Fibroblast of villous mesenchyme (primary cell): ENCODE data around the gene ST6GALNAC5. TPM values are rescaled to one million over a fixed set of nuclear protein-coding genes. Genes with fewer than 3 reads are reported as not detected.

Experiments used
- DNase-seq: peaks from one replicate; pipeline ENCODE4 v3.0.0-alpha.2; 2010; ENCODE audit warnings: low read depth
- H3K4me3 ChIP-seq: 2 replicates; pipeline ENCODE4 v1.5.1; 2011; ENCODE audit warnings: low read depth, mild to moderate bottlenecking, low read length
- total RNA-seq: library from RNA; depleted of rRNA; stranded (reverse); fragments of >200 nt; gene quantifications from 2 replicates; pipeline ENCODE4 v1.2.3, GENCODE V29; 2012
- TF ChIP-seq, protein P1 (sequence below): IDR thresholded peaks from 2 replicates; pipeline ENCODE4 v1.5.1; 2012; ENCODE audit warnings: low read depth, mild to moderate bottlenecking, low read length; ENCODE audit not compliant: insufficient read depth

The ST6GALNAC5 gene
- total RNA-seq, 1 donor = 155 TPM

DNA sequence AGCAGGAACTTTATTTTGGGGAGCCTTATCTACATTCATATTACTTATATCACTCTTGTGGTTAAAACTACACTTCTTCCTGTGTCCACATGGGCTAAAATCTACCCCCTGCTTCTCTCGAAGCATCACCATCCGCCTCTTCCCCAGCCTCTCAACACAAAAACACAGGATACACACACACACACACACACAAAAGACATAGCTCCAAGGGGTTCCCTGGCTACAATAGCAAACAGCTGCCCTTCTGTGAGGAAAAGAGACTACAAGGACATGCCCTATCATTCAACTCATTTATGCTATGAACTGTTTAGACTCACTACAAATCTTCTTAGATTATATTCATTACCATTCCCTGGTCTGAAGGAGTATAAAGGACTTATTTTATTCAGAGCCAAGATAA is 197.0 kb downstream of the ST6GALNAC5 start:
- no peak for DNase-seq

DNA sequence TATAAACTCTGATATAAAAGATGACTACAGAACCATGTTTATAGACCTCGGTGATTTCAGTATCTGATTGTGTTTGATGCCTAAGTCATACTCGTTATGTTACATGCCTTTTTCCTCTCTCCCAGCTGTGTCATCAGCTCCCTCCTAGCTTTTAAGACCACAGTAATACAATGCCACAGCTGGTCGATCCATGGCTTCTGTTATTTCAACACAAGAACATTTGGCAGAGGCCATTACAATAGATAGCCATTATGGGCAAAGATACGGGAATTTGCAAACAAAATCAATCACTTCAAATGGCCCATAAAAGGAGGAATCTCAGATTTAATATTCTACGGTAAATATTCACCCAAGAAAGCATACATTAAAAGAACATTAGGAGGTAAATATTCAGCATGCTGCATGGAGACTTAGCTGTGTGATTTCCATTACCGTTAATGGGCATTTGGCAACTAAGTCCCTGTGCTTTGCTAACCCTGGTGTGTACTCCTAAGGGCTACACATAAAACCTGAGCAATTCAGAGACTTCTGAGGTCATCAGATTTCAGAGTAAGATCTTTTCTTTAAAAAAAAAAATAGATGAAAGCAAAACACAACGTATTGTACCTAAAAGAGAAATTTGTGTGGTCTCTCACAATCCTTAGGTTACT is 198.5 kb downstream of the ST6GALNAC5 start:
- TF ChIP-seq, protein P1, sequence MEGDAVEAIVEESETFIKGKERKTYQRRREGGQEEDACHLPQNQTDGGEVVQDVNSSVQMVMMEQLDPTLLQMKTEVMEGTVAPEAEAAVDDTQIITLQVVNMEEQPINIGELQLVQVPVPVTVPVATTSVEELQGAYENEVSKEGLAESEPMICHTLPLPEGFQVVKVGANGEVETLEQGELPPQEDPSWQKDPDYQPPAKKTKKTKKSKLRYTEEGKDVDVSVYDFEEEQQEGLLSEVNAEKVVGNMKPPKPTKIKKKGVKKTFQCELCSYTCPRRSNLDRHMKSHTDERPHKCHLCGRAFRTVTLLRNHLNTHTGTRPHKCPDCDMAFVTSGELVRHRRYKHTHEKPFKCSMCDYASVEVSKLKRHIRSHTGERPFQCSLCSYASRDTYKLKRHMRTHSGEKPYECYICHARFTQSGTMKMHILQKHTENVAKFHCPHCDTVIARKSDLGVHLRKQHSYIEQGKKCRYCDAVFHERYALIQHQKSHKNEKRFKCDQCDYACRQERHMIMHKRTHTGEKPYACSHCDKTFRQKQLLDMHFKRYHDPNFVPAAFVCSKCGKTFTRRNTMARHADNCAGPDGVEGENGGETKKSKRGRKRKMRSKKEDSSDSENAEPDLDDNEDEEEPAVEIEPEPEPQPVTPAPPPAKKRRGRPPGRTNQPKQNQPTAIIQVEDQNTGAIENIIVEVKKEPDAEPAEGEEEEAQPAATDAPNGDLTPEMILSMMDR = no peak
- no peak overlapping the region for H3K4me3 ChIP-seq
- DNase-seq = no peak

More for the DNA sequence above, 197.0 kb downstream of the ST6GALNAC5 start:
- no peak overlapping the region for H3K4me3 ChIP-seq
- TF ChIP-seq, protein P1 = no peak

DNA sequence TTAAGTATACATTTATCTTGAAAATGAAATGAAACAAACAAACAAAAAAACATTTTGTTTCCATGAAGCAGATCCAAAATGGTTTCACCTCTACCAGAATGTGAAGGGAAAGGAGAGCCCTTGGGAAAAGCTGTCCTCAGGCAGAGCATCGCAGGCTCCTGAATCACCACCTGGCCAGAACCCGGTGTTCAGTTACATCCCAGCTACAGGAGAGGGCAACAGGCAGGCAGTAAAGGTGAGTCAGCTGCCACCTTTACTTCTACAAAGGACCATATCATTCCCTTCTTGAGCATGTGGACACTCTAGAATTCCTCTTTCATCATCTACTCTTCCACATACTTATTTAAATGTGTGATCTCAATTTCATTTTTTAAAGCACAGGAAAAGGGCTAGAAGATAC is 200.7 kb downstream of the ST6GALNAC5 start:
- no peak overlapping the region for H3K4me3 ChIP-seq
- TF ChIP-seq, protein P1 = no peak
- DNase-seq = no peak

- DNase-seq = no peak
- TF ChIP-seq, protein P1 = no peak
- H3K4me3 ChIP-seq = no peak overlapping the region
Observed at GRCh38 chr1:77076759-77077158, 209.5 kb downstream of the ST6GALNAC5 start.

- TF ChIP-seq, protein P1 = no peak
Observed at GRCh38 chr1:77081834-77082233, 214.6 kb downstream of the ST6GALNAC5 start.

DNA sequence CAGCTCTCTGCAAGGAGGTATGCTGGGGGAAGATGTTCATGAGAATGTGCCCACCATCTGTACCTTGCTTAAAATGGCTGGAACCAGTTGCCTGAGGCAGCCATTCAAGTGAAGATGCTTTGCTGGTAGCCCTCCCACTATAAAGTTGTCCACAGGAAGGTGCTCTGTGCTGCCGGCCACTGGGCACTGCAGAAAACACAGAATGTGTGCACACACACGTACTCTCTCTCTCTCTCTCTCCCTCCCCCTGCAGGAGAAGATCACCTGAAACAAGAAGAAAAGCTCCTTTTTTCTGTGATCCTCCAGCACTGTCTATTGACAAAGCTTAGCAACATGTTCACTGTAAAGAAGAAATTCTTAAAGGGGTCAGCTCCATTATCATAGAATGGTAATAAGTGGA is 217.2 kb downstream of the ST6GALNAC5 start:
- no peak for DNase-seq

More at GRCh38 chr1:77081834-77082233, 214.6 kb downstream of the ST6GALNAC5 start:
- H3K4me3 ChIP-seq = no peak overlapping the region
- DNase-seq = no peak

More for the DNA sequence above, 217.2 kb downstream of the ST6GALNAC5 start:
- no peak overlapping the region for H3K4me3 ChIP-seq
- TF ChIP-seq, protein P1 = no peak
